NCI-H510A (cell line): ENCODE data around the gene CAB39L.

Experiments
- DNase-seq: peaks from one replicate; lab custom pipeline; 2025; lab: John Stamatoyannopoulos, UW

The CAB39L gene

DNA sequence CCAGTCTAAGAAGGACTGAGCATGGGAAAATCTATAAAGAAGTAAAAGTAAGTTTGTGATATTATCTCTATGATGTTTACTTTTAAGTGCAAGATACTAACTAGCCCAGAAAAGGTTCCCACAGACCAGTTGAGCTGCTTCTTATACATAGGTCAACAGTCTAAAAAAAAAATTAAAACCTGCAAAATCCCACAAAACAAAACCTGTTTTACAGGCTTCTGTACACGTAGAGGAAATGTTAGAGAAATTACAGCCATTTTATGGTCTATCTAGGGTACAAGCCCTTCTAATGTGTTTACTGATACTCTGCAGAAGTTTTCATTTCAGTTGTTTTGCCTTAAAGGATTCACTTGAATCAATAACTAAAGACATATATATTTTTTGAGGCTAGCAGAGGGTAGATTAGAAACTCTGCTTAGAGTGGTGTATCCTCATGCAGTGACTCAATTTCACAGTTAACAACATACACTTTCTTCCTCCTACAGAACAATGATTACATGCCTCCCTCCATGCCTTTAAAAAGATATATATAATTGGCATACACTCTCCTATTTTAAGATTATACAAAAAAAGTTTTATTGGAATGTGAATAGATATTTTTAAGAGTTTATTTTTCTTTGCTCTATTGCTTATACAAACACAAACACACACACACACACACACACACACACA is 43.9 kb downstream of the CAB39L start:
- DNase-seq: no peak

DNA sequence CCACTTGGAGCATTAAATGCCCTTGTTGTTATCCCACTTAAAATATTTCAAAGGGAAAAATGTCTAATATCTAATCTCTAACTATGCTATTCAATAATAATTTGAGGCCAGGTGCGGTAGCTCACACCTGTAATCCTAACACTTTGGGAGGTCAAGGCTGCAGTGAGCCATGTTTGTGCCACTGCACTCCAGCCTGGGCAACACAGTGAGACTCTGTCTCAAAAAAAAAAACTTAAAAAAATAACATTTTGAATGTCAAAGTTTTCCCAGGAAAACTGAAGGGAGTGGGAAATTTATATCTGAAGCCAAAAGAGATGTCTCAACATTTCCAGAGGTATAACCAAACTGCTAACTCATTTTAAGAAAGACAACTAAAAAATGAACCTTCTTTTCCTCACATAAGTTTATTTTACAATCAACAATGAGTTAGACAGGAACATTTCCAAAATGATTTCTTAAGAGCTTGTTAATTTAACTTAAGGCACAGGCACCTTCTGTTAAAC is 47.9 kb downstream of the CAB39L start:
- DNase-seq: no peak

DNA sequence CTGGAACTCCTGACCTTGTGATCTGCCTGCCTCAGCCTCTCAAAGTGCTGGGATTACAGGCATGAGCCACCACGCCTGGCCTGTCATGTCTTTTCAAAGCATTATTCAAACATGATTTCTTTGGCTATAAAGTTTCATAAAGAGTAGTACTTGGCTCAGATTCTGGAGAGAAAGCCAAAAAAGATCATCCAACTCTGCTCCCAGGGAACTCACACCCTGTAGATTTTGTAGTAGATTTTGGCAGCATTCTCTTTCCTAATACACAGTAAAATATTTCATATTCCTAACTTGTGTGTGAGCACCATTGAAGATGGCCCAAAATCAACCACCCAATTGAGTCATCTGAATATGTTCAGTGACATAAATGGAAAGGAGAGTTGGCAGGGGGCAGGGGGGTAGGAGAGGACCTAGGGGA is 48.4 kb downstream of the CAB39L start:
- DNase-seq: no peak

DNA sequence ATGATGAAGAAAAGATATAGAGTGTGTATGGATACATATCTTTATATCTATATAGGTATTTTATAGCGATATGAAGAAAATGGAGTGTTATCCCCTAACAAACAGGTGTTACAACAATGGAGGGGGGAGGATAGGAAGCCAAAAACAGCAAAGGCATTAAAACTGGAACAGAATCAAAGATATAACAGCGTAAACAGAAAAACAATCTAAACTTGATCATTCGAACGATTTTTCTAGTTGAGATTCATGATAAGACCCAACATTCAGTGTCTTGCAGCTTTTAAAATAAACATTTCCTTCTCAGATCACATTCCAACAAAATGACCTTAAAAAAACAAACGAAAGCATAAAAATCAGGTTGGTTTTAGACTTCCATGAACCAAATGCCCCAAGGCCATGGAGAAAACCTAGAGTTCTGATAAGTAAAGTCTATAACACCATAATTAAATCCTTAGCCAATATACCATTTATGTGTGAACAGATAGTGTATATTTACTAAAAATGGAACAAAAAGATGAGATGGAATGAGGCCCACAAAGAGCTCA is 55.7 kb downstream of the CAB39L start:
- no peak for DNase-seq

DNA sequence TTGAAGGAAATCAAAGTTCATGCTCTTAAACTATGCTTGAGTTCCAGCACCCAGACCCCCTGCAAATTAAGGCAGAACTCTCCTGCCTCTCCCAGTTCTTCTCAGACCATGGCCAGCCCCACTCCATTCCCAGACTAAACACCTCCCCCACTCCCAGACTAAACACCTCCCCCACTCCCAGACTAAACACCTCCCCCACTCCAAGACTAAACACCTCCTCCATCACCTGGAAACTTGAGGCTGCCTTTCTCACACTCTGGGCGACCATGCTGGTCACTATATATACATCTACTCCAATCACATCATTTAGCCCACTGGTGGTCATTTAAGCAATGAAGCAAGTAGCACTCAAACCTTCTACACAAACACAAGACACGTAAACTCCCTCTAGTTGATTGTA is 57.2 kb downstream of the CAB39L start:
- no peak for DNase-seq

DNA sequence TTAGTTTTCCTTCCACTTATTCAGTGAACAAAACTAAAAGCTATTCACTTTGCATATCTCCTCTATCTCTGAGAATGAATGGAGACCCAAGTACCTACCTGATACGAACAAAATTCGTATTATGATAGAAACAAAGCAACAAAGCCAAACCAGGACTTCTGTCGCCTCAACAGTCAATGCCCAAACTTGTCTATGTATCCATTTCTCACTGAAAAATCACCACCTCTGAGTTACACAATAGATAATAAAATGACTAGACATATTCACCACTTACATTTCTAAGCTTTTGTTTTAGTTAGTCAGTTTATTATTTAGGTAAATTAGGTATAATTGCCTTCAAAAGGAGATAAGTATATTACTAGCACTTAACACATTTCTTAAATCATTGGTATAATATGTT is 67.7 kb downstream of the CAB39L start:
- DNase-seq: no peak

DNA sequence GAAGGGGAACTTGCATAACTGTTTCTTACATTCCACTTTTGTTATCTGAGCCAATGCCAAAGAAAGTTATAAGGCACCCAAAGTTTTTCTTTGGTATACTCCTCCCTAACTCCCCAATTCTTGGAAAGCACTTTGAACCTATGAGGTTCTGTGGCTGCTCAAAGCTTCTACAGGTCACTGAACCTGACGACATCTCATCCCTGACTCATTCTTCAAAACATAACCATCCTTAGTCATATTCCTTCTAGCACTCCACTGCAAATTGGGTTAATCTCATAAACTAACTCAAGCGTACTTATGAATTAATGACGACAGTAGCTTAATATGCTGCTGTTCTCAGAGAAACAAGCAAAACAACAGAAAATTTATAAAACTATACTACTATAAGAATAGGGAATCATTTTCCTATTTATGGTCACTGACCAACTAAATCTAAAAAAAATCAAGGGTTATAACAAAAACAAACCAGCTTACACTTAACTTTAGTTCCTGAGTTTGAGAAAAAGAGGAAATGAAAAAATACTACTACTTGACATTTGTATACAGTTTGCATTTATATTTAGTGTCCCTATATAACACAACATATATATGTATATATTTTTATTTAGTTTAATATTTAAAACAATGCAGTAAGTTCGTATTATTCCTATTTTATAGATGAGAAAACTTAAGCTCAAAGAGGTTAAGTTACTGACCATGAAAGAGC is 69.1 kb downstream of the CAB39L start:
- DNase-seq: no peak

DNA sequence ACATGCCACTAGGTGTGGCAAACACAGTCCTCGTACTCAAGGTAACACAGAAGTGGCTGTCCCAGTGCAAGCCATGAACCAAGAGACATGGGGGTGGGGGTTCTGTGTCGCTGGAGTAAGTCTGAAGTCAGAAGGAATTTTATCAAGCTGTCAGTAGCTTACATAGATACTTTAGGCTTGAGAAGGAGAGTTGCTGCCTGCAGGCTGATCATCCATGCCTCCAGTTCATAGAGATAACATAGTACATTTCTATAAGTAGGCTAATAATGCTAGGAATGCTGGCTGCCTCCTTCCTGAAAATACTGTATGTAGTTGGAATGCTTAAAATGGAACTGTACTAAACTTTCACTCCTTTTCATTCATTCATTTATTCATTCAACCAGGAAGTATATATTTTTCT is 70.1 kb downstream of the CAB39L start:
- no peak for DNase-seq

DNA sequence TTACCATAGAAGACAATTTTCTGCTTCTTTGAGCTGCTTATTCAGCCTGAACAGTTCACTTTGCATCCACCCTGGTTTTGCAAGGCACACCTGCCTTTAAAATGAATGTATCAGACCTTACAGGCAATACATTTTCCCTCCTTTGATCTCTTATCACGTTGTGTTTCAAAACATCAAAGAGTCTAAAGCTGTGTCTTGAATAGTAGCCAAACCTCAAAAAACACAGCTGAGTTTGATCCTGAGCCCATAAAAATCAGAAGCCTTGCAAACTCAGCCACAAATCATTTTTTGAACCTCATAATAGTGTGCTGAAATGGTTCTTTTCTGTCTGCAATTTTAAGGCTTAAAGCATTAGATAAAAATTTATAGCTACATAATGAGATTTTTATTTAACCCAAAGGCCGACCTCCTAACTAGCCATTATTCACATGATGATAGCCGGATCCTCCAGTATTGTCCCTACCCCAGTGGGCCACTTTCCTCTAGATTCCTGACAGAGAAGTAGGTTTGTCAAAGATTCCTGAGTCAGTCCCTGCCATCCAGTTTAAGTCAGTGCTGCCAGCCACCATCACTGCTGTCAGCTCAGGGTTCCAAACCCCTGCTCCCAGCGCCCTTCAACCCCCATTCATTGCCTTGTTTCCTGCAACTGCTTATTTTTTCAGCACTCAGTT is 71.8 kb downstream of the CAB39L start:
- DNase-seq: no peak

DNA sequence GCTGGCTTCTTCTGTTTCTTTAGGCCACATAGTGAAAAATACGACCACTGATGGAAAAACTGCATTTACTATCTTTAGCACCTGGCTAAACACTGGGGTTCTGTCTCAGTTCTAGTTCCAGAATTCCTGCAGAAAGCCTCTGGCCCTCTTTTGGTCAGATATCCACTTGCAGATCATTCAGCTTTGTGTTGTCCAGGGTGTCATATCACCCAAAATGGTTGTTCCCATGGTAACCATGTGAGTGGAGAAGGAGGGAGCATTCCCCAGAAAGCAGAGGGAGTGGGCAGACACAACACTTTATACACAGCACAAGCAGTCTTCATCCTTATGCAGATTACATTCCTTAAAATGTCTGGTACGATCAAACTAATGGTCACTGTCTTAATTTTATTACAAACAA is 73.5 kb downstream of the CAB39L start:
- DNase-seq: no peak

DNA sequence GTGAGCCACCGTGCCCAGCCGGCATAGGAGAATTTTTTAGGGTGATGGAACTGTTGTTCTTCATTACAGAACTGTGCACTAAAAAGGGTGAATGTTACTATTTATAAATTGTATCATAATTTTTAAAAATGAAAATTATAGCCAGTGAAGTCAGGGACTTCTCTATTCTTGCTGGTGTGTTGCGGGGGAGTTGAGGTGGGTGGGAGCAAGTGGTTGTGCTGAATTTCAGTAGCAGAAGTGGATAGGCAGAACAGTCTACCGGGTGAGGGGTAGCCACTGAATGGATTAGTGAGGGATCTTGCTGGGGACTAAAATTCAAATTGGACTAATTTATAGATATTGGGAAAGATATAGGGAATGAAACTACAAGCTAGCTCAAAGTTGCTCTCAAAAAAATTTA is 74.0 kb downstream of the CAB39L start:
- DNase-seq: no peak

DNA sequence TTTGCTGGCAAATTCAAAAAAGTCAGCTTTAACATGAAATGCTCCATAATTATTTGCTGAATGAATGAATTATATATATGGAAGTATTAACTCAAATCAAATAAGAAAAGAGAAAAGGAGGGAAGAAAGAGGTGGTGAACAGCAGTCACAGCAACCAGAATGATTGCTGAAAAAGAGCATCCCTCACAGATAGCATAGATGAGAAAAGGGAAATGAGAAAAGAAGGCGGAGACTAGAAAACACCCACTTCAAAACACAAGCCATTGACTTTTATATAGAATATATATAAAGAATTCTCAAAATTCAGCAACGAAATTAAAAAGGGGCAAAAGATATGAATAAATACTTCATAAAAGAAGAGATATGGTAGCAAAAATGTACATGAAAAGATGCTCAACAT is 75.2 kb downstream of the CAB39L start:
- DNase-seq: no peak

DNA sequence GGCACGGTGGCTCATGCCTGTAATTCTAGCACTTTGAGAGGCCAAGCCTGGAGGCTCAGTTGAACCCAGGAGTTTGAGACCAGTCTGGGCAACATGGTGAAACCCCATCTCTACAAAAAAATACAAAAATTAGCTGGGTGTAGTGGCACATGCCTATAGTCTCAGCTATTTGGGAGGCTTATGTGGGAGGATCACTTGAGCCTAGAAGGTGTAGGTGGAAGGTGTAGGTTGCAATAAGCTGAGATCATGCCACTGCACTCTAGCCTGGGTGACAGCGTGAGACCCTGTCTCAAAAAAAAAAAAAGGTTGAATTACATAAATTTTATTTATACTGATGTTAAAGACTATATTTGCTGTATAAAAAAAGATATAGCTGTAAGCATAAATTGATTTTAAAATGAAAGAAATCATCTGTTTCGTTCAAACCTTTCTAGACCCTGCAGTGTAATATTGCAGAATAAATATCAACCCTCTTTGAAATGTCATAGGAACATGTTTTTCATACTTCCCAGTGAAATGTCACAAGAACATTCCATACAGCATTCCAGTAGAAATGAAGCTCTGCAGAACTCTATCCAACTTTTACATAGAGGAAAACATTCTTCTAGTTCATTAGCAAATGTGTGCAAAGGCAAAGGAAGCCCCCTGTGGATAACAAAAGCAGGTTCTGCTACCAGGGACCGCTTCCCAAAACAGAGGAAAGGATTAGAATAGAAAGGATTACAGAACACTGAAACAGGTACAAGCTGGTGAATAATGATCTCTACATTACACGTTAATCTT is 76.0 kb downstream of the CAB39L start:
- DNase-seq: no peak

DNA sequence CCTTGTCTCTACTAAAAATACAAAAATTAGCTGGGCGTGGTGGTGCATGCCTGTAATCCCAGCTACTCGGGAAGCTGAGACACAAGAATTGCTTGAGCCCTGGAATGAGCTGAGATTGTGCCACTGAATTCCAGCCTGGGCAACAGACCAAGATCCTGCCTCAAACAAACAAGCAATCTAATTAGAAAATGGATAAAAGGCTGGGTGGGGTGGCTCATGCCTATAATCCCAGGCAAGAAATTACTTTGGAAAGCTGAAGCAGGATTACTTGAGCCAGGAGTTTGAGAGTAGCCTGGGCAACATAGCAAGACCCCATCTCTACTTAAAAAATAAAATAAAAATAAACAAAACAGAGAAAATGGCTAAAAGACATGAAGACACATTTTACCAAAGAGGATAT is 77.0 kb downstream of the CAB39L start:
- DNase-seq: no peak

DNA sequence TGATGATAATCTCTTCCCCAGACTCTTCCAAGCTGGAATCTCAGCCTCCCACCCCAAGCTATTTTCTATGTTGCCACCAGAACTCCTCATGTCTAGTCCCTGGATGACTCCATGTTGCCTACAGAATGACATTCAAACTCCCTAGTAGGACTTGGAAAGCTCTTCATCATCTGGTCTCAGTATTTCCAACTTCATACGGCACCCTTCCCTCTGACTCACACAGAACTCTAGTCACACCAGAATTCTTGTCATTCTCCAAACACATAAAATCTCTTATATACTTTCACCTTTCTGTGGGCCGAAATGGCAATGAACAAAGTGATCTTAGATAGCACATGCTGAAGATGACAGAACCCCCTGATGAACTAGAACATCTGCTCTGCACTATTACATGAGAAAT is 86.2 kb downstream of the CAB39L start:
- DNase-seq: no peak

DNA sequence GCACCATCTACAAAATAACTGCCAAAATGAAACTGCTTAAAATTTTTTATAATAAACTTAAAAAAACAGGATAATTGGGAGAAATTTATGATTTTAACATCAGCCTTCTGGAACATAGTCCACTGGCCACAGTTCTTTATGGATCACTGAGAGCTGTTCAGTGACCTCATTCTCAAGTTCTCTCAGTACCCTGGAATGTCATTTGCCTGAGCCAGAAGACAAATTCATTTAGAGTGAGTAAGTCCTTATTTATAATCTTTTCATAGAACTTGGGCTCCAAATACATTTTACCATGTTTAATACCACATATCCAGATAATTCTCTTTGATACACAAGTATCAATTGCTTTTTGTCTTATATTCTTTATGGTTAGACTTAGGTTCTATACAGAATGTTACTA is 87.6 kb downstream of the CAB39L start:
- no peak for DNase-seq

DNA sequence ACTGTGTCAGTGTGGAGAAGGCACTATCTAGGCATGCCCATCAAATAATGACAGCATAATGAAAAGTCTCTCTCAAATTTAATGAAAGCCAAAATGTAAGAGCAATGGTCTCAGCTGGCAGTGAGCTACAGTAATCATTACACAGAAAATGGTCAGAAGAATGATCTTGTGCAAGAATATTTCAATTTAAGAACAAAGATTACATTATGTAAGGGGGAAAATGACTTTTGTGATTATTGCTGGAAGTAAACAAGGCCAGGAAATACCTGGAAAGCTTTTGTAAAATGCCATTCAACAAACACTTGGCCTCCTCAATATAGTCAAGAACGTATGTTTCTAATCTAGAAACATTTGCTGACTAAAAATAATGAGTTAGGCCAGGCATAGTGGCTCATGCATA is 89.1 kb downstream of the CAB39L start:
- no peak for DNase-seq

DNA sequence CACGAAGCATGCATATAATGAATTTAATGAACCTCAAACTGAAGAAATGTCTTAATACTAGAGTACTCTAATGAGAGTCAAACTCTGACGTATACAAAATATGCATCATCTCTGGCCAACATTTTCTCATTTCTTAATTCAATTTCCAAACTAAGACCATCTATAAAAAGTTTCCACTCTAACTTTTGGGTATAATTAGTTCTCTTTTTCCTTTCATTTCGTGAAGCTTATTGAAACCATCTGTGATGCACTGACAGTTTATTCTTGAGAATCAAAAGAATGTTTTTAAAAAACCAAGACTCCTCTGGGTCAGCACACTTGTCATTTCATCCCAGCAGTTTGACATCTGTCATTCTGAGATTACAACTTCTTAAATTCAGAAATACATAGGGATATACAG is 90.0 kb downstream of the CAB39L start:
- no peak for DNase-seq

DNA sequence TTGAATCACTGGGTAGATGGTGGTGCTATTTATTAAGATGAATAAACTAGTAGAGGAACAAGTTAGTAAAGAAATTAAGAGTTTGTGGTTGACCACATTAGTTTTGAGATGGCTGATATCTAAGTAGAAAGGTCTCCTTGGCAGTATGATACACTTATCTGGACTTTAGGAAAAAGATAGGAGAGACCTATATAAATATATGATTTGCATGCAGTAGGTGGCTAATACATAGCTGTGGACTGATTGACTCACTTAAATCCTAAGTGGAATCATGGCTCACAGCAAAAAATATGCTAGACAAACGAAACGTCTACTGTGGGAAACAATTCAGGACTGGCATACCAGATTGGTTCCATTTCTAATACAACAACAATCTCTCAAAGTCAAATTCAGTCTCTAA is 92.0 kb downstream of the CAB39L start:
- DNase-seq: no peak

DNA sequence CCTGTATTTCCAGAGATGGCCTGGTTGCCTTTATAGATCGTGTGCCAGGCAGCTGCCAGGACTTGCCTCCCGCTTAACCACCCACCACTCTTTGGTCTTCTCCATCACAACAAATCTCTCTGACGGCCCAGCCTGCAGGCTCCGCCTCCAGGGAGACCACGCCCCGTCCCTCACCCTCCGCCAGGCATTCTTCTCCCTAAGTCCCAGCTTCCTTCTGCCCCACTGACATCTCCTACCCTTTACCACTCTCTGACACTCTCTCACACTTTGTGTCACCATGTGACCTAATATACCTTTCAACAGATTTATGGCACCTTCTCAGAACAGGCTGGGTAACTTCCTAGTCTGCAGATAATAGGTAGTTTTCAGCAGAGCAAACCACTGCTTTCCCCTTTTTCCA is 95.1 kb downstream of the CAB39L start:
- no peak for DNase-seq

DNA sequence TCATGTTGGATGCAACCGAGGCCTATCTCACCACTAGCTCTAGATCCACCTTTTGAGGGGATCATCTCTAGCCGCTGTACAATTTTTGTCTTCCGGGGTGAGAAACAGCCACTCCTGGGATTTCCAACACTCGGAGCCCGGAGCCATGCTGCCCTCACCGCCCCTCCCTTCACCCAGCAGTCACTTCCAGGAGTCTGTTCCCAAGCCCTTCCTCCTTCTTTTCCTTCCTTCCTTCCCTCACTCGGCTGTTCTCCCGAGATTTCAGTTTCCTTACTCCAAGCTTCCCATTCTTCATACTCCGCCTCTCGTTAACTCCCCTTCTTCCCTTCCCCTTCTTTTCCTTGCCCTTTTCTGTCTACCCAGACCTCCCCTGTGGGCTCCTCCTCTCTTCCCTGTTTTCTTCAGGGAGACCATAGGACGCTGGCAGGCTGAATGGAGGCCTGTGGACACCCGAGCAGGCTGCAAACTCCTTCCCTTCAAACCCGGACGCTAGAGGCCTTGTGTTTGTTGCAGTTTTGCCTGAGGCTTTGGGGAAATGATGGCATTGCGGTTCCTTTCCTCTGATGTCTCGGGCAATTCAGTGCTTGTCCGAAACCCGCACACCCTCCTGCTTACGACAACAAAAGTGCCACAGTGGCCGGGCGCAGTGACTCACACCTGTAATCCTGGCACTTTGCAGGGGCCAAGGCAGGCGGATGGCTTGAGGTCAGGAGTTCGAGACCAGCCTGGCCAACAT is 96.0 kb downstream of the CAB39L start:
- no peak for DNase-seq

DNA sequence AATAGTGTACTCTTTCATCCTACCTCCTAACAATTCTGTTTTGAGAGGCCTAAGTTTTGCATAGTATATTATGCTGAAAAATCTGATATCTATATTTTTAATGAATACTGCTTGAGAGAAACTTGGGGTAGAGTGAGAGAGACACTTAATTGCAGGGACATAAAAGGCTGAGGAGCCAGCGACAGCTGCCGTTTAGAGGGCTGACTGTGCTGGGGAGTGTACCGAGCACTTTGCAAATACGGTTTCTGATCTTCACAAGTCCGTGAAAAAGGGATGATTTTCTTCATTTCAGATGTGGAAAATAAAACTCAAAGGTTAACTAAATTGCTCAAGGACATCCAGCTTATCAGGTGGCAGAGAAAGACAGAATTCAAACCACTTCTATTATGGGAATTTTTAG is 97.4 kb downstream of the CAB39L start:
- DNase-seq: no peak
